Bronchial epithelial cell (primary cell): Measurements from ENCODE around the gene PRSS57. TPM values are rescaled to one million over a fixed set of nuclear protein-coding genes. Genes with fewer than 3 reads are reported as not detected.

Experiments
- DNase-seq: peaks from one replicate; pipeline ENCODE4 v3.0.0-alpha.2; 2010; ENCODE audit warnings: low read depth
- FAIRE-seq: peaks from 2 replicates; lab custom pipeline; 2011; peaks lifted over from hg19 to GRCh38; lab: Jason Lieb, UNC
- H3K27me3 ChIP-seq: 2 replicates; pipeline ENCODE4 v1.5.1; 2011; ENCODE audit warnings: low read length; ENCODE audit not compliant: control insufficient read depth, insufficient read depth
- H3K36me3 ChIP-seq: 2 replicates; pipeline ENCODE4 v1.5.1; 2011; ENCODE audit warnings: low read length; ENCODE audit not compliant: control insufficient read depth, insufficient read depth
- H3K4me3 ChIP-seq: 2 replicates; pipeline ENCODE4 v1.5.1; 2011; ENCODE audit warnings: mild to moderate bottlenecking, low read depth, low read length, control low read depth
- total RNA-seq: library from RNA; depleted of rRNA; stranded (reverse); fragments of >200 nt; gene quantifications from 2 replicates; pipeline ENCODE4 v1.2.1, GENCODE V29; 2014
- TF ChIP-seq, protein P1 (sequence below): IDR thresholded peaks from 2 replicates; pipeline ENCODE4 v1.5.1; 2011; ENCODE audit warnings: mild to moderate bottlenecking, moderate library complexity, low read length, control low read depth, inconsistent platforms; ENCODE audit not compliant: insufficient read depth, severe bottlenecking

Gene PRSS57
- total RNA-seq, 1 donor from 2014 or later: not detected

DNA sequence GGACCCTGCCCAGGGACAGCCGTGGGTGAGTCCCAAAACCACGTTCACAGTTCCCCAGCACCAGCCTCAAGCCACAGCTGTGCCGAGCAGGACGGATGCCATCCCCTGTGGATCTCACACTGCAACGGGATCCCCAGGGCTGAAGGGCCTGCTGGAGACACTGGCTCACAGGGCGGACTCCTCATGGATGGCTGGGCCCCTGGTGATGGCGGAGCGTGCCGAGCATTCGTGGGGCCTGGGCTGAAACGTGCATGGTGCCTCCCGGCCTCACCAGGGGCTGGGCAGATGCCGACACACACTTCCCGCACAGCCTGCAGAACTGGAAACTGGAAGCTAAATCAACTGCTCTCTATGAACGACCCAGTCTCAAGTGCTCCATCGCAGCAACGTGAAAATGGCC is 41.8 kb downstream of the PRSS57 start:
- no peaks in the 10 kb centered on the region for H3K27me3 ChIP-seq

DNA sequence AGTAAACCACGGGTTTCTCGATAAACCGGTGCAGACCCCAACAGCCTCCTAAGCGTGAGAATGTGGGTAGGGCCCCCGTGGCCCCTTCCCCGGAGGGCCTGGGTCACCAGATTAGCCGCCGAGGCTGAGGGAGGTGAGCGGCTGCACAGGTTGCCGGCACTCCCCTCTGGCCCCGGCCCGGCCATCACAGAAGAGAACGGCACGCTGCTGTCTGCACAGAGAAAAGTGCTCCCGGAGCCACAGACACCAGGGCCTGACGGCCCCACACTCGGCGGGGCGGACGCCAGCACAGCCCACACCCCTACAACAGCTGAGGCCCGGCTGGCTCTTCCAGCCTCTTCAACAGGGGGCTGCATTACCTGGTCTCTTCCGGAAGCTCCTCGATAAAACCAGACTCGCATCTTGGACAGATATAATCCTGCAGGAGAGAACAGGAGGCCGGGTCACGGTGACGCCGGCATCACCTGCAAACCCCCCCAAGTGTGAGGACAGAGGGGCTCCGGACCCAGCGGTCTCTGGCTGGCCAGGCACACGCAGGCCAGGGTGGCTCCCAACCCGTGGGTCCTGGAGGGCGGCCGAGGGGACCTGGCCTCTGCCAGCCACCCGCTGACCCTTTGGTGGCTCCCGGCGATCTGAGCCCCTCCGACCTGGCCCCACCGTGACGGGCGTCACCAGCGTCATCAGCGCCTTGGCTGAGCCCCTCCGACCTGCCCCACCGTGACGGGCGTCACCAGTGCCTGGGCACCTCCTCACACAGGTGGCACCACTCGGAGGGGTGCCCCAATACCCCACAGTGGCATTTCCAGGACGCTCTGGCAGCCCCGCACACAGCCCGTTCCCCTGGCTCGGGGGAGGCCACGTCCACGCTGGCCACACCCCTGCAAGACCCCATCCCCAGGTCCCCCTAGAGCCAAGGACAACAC is 42.5 kb downstream of the PRSS57 start:
- no peak for FAIRE-seq
- H3K4me3 ChIP-seq: no peak overlapping the region
- H3K27me3 ChIP-seq: no peaks in the 10 kb centered on the region
- no peak for DNase-seq
- TF ChIP-seq, protein P1, sequence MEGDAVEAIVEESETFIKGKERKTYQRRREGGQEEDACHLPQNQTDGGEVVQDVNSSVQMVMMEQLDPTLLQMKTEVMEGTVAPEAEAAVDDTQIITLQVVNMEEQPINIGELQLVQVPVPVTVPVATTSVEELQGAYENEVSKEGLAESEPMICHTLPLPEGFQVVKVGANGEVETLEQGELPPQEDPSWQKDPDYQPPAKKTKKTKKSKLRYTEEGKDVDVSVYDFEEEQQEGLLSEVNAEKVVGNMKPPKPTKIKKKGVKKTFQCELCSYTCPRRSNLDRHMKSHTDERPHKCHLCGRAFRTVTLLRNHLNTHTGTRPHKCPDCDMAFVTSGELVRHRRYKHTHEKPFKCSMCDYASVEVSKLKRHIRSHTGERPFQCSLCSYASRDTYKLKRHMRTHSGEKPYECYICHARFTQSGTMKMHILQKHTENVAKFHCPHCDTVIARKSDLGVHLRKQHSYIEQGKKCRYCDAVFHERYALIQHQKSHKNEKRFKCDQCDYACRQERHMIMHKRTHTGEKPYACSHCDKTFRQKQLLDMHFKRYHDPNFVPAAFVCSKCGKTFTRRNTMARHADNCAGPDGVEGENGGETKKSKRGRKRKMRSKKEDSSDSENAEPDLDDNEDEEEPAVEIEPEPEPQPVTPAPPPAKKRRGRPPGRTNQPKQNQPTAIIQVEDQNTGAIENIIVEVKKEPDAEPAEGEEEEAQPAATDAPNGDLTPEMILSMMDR: no peak
- H3K36me3 ChIP-seq: peaks cover 35% of the 10 kb centered on the region

More for the DNA sequence above, 41.8 kb downstream of the PRSS57 start:
- FAIRE-seq (no peak), DNase-seq (no peak)
- H3K4me3 ChIP-seq: no peak overlapping the region
- peaks cover 35% of the 10 kb centered on the region for H3K36me3 ChIP-seq
- TF ChIP-seq, protein P1: no peak

DNA sequence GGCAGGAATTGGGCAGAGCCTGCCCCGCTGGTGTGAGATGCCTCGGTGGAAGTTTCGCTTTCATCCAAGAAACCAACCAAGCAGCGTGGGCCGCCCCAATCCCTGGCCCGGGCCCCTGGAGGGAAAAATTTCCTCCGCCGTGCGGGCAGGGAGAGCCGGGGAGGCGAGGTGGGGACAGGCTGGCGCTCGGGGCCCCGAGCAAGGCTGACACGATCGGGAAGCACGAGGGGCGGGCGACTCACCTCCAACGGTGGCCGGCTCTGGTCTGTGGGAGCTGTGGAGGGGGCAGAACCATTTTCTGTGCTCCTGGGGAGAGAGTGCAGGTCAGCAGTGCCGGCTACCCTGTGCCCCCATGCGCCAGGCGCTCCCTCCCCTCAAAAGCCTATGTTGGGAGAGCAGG is 43.3 kb downstream of the PRSS57 start:
- no peak for FAIRE-seq
- TF ChIP-seq, protein P1: no peak
- peaks cover 34% of the 10 kb centered on the region for H3K36me3 ChIP-seq
- no peak for DNase-seq
- no peaks in the 10 kb centered on the region for H3K27me3 ChIP-seq
- H3K4me3 ChIP-seq: no peak overlapping the region

DNA sequence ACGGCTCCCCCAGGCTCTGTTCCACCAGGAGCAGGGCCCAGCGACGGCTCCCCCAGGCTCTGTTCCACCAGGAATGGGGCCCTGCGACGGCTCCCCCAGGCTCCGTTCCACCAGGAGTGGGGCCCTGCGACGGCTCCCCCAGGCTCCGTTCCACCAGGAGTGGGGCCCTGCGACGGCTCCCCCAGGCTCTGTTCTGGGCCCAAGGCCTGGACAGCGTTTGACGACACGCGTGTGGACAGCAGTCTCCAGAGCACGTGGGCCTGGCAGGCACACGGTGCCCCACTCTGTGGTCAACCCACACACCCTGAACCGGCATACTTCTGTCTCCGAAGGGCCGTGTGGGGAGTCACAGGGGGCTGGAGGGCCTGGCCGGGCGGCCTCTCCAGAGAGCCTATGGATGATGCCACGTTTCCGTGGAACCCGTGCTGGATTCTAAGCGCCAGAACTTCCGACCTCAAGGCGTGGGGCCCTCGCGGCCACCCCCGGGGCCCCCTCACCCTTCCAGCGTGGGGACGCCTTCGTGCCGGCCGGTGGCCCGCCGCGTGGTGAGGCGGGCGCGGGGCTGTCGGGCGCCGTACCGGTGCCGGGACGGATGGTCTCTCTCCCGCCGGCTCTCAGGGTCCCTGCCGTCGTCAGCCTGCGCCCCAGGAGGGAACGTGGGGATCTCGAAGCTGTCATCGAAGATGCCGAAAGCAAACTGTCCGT is 44.0 kb downstream of the PRSS57 start:
- DNase-seq (no peak), FAIRE-seq (no peak)
- H3K36me3 ChIP-seq: peaks cover 36% of the 10 kb centered on the region
- no peaks in the 10 kb centered on the region for H3K27me3 ChIP-seq
- TF ChIP-seq, protein P1: no peak
- no peak overlapping the region for H3K4me3 ChIP-seq

DNA sequence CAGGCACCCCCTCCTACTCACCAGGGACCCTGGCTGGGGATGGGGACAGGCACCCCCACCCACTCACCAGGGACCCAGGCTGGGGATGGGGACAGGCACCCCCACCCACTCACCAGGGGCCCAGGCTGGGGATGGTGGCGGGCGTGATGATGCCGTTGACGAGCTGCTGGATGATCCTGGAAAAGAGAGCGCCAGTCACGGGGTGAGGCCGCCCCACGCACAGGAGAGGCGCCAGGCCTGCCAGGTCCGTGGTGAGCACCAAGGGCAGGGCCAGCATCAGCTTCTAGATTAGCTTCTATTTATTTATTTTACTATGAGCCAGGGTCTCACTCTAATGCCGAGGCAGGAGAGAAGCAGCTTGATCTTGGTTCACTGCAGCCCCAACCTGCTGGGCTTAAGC is 45.1 kb downstream of the PRSS57 start:
- Histone ChIP-seq H3K4me3 (no peak overlapping the region), H3K36me3 (peaks cover 35% of the 10 kb centered on the region), H3K27me3 (no peaks in the 10 kb centered on the region)
- TF ChIP-seq, protein P1: no peak
- FAIRE-seq: no peak
- DNase-seq: no peak
